Measurements from ENCODE around the gene TTC5.
"Not testable (repeated sequence)": the region's sequence is repeated elsewhere in the genome, so short reads cannot be mapped to it uniquely, and the experiment has no call there.

Gene TTC5

DNA sequence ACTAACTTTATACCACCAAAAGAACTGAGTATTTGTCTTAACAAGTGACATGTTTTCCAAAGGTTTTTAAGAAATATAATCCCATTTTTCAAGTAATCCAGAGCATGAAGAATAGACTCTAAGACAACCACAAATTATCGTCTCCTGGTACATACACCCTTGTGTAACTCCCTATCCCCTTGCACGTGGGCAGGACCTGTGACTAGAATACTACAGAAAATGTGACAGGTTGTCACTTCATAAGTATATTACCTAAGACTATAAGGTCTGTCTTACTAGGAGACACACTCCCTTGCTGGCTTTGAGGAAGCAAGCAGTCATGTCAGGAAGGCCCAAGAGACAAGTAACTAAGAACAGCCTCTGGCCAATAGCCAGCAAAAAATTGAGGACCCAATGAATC lies 8.3 kb upstream of the TTC5 start:
- DNase-seq (ENCODE audit: low read depth) = no peak
- no peak overlapping the region for H3K4me3 ChIP-seq (ENCODE audit: control insufficient read depth, low read depth, low read length)
- TF ChIP-seq CTCF (conservative IDR thresholded peaks at IDR 0.05; ENCODE audit: control insufficient read depth, insufficient read depth, low read depth, low read length) = no peak

DNA sequence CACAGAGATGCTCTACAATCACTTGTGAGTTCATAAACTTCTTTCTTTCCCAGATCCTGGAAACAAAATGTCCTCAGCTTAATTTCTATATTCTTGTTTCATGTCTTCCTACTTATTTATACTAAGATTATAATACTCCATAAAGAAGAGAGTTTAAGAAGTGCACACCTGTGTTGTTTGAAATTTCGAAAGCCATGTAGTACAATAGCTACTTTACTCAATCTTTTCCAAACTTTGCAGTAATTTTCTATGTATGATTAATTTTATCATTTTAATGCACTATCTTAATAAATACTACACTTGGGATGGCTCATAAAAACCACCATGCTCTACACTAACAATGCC lies 300 bp upstream of the TTC5 start:
- no peak overlapping the region for H3K4me3 ChIP-seq (ENCODE audit: control insufficient read depth, low read depth, low read length)
- no peak for TF ChIP-seq CTCF (conservative IDR thresholded peaks at IDR 0.05; ENCODE audit: control insufficient read depth, insufficient read depth, low read depth, low read length)
- DNase-seq (ENCODE audit: low read depth) = no peak

- peak; percentile 35 for DNase-seq (ENCODE audit: low read depth)
- no peak overlapping the region for H3K4me3 ChIP-seq (ENCODE audit: control insufficient read depth, low read depth, low read length)
- TF ChIP-seq CTCF (conservative IDR thresholded peaks at IDR 0.05; ENCODE audit: control insufficient read depth, insufficient read depth, low read depth, low read length) = no peak
These were observed 3.6 kb downstream of the TTC5 start for GRCh38 chr14:20302042-20302755.

- TF ChIP-seq CTCF (conservative IDR thresholded peaks at IDR 0.05; ENCODE audit: control insufficient read depth, insufficient read depth, low read depth, low read length) = no peak
- no peak for DNase-seq (ENCODE audit: low read depth)
- H3K4me3 ChIP-seq (ENCODE audit: control insufficient read depth, low read depth, low read length) = no peak overlapping the region
These were observed 10.7 kb downstream of the TTC5 start for GRCh38 chr14:20295067-20295466.

DNA sequence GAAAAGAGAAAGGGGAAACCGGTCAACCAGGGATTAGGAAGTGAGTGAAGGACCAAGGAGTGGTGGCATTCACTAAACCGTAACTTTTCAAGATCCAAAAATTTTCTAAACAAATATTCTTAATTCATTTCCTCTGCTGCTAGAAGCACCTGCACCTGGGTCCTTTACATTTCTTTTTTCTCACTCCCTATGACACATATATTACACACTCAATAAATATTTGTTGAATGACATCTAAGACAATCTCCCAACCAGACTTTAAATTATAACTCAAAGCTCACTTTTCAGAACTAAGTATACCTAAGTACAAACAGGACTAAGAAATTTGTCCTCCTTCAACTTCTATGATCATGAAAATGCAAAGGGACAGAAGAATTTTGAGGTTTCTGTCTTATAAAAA lies 11.1 kb downstream of the TTC5 start:
- TF ChIP-seq CTCF (conservative IDR thresholded peaks at IDR 0.05; ENCODE audit: control insufficient read depth, insufficient read depth, low read depth, low read length) = no peak

GRCh38 chr14:20281998-20282397 lies 23.8 kb downstream of the TTC5 start:
- not testable (repeated sequence) for DNase-seq (ENCODE audit: low read depth); H3K4me3 ChIP-seq (ENCODE audit: control insufficient read depth, low read depth, low read length)

More for the DNA sequence above, 11.1 kb downstream of the TTC5 start:
- DNase-seq (ENCODE audit: low read depth) = no peak
- no peak overlapping the region for H3K4me3 ChIP-seq (ENCODE audit: control insufficient read depth, low read depth, low read length)

DNA sequence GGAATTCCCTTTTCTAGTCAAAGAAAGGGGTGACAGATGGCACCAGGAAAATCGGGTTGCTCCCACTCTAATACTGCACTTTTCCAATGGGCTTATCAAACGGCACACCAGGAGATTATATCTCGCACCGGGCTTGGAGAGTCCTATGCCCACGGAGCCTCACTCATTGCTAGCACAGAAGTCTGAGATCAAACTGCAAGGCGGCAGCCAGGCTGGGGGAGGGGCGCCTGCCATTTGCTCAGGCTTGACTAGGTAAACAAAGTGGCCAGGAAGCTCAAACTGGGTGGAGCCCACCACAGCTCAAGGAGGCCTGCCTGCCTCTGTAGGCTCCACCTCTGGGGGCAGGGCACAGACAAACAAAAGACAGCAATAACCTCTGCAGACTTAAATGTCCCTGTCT lies 25.5 kb downstream of the TTC5 start:
- not testable (repeated sequence) for DNase-seq (ENCODE audit: low read depth); H3K4me3 ChIP-seq (ENCODE audit: control insufficient read depth, low read depth, low read length)

- DNase-seq (ENCODE audit: low read depth) = peak; percentile 31
- H3K4me3 ChIP-seq (ENCODE audit: control insufficient read depth, low read depth, low read length) = no peak overlapping the region
- TF ChIP-seq CTCF (conservative IDR thresholded peaks at IDR 0.05; ENCODE audit: control insufficient read depth, insufficient read depth, low read depth, low read length) = no peak
These were observed 27.3 kb downstream of the TTC5 start for GRCh38 chr14:20278414-20278813.
